ENCODE measurements around the gene AMTN.

- TF ChIP-seq JUND (IDR thresholded peaks at IDR 0.05) (no peak), EGR1 (IDR thresholded peaks at IDR 0.05; ENCODE audit: low read depth in 2 of 2) (no peak), ZBTB33 (IDR thresholded peaks at IDR 0.05) (no peak), CTCF (IDR thresholded peaks at IDR 0.05; ENCODE audit: low read depth, low read length, missing input control) (no peak)
Measured at GRCh38 chr4:70570796-70571195, 52.4 kb downstream of the AMTN start.
